ENCODE measurements around the gene WDR74.

WDR74 gene

DNA sequence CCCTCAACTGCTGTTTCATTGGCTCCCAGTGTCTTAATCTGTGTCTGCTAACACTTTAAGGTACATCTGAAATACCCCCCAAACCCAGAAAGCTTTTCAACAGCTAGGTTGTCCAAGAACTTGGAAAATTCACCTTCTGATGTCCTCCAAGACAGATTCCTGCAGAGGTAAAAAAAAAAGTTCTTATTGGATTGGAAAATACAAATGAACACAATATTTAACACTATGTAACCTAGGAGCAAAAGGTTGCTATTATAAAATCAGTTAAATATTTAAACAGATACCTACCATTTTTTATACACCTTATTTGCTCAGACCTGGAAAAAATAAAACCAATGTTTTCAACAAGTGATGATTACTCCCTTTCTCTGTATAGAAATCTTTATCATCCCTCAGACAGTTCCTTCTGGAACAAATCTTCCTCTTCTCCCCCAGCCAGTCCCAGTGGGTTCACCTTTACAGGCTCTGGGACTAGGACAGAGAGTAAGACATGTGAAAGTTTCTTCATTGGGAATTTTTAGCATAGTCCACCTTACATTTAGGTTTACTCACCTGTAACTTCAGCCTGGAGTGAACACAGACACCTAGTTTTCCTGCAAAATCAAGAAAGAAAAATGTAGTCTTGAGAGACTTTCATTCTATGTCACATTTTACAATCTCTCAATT, 13.3 kb upstream of the WDR74 start:
- no peaks in the 10 kb centered on the region for H3K27me3 ChIP-seq (replicated peaks)
- in situ Hi-C loops (cut with HindIII; ENCODE audit: low pct_ligation_motif_present, low sequenced_read_pairs): no loop called here
- no peak for TF ChIP-seq CTCF (IDR thresholded peaks at IDR 0.05; ENCODE audit: low read depth, low read length, missing control alignments)
- no peak overlapping the region for H3K27ac ChIP-seq
- H3K4me3 ChIP-seq (ENCODE audit: low read depth, low read length): no peak overlapping the region
- no peak for DNase-seq
- H3K36me3 ChIP-seq (replicated peaks): peaks cover 38% of the 10 kb centered on the region

GRCh38 chr11:62851807-62852522, 12.6 kb upstream of the WDR74 start:
- no peak for DNase-seq
- H3K36me3 ChIP-seq (replicated peaks): peaks cover 38% of the 10 kb centered on the region
- H3K27me3 ChIP-seq (replicated peaks): no peaks in the 10 kb centered on the region
- no peak for TF ChIP-seq CTCF (IDR thresholded peaks at IDR 0.05; ENCODE audit: low read depth, low read length, missing control alignments)
- in situ Hi-C loops (cut with HindIII; ENCODE audit: low pct_ligation_motif_present, low sequenced_read_pairs): no loop called here
- no peak overlapping the region for H3K27ac ChIP-seq
- no peak overlapping the region for H3K4me3 ChIP-seq (ENCODE audit: low read depth, low read length)

DNA sequence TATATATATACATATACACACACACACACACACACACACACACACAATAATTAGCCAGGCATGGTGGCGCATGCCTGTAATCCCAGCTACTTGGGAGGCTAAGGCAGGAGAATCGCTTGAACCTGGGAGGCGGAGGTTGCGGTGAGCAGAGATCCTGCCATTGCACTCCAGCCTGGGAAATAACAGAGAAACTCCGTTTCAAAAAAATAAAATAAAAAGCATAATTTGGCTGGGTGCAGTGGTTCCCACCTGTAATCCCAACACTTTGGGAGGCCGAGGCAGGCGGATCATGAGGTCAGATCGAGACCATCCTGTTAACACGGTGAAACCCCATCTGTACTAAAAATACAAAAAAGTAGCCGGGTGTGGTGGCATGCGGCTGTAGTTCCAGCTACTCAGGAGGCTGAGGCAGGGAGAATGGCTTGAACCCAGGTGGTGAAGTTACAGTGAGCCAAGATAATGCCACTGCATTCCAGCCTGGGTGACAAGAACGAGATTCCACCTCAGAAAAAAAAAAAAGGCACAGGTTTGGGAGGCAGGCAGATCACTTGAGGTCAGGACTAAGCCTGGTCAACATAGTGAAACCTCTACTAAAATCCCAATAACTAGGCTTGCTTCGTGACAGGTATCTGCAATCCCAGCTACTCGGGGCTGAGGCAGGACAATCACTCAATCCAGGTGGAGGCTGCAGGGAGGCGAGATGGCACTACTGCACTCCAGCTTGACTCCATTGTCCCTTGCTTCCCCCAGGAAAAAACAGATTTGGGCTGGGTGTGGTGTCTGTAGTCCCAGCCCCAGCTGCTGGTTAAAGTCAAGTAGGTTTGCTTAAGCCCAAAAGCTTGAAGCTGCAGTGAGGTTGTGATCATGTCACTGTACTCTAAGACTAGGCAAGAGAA, 11.8 kb upstream of the WDR74 start:
- Histone ChIP-seq H3K27ac (no peak overlapping the region), H3K36me3 (replicated peaks) (peaks cover 38% of the 10 kb centered on the region), H3K4me3 (ENCODE audit: low read depth, low read length) (no peak overlapping the region), H3K27me3 (replicated peaks) (no peaks in the 10 kb centered on the region)
- TF ChIP-seq CTCF (IDR thresholded peaks at IDR 0.05; ENCODE audit: low read depth, low read length, missing control alignments): no peak
- no peak for DNase-seq
- in situ Hi-C loops (cut with HindIII; ENCODE audit: low pct_ligation_motif_present, low sequenced_read_pairs): no loop called here

DNA sequence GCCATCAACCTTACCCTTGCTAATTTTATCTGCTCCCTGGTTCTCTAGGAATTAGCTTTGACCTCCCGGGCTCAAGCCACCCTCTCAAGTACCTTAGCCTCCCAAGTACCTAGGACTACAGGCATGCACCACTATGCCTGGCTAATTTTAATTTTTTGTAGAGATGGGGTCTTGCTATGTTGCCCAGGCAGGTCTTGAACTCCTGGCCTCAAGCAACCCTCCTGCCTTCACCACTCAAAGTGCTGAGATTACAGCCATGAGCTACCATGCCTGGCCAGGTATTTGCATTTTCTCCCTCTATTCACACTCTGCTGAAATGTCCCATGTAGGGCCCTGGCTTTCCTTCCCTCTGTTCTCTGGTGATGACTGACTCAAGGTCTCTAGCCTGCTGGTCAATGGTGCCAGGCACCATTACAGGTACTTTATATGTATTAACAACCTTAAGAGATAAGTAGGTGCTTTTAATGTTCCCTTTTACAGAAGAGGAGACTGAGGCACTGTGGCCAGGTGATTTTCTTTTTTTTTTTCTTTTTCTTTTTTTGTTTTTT, 8.5 kb upstream of the WDR74 start:
- H3K27me3 ChIP-seq (replicated peaks): no peaks in the 10 kb centered on the region
- no peak overlapping the region for H3K27ac ChIP-seq
- in situ Hi-C loops (cut with HindIII; ENCODE audit: low pct_ligation_motif_present, low sequenced_read_pairs): no loop called here
- no peak for TF ChIP-seq CTCF (IDR thresholded peaks at IDR 0.05; ENCODE audit: low read depth, low read length, missing control alignments)
- peaks cover 14% of the 10 kb centered on the region for H3K36me3 ChIP-seq (replicated peaks)
- DNase-seq: no peak
- no peak overlapping the region for H3K4me3 ChIP-seq (ENCODE audit: low read depth, low read length)

DNA sequence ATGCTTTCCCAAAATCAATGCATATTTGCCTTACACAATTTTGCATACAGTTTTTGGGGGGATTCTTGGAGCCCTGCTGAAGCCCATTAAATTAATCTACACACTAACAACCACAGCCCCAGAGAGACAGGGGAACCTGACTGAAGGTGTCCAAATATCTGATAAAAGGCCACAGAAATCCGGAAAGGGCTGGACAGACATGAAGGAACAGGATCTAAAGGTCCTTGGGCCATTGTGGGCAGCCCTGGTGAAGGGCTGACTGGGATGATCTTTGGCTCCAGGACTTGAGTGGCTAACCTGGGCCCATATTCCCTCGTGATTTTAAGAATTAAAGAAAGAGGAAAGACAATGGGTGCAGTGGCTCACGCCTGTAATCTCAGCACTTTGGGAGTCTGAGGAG, 6.8 kb upstream of the WDR74 start:
- H3K27me3 ChIP-seq (replicated peaks): no peaks in the 10 kb centered on the region
- TF ChIP-seq CTCF (IDR thresholded peaks at IDR 0.05; ENCODE audit: low read depth, low read length, missing control alignments): no peak
- no peaks in the 10 kb centered on the region for H3K36me3 ChIP-seq (replicated peaks)
- DNase-seq: no peak
- H3K4me3 ChIP-seq (ENCODE audit: low read depth, low read length): no peak overlapping the region
- no peak overlapping the region for H3K27ac ChIP-seq
- in situ Hi-C loops (cut with HindIII; ENCODE audit: low pct_ligation_motif_present, low sequenced_read_pairs): no loop called here
